GM10248 (cell line): Measurements from ENCODE around the gene NOX5.

Source experiments
- CTCF ChIA-PET: fragments of 300-600 bp; sonication (Branson Sonifier 250); formaldehyde crosslinking; extraction: SDS; loops from one replicate; lab custom pipeline; 2021; ENCODE audit warnings: antibody characterized with exemption; lab: Yijun Ruan, JAX
- POLR2A ChIA-PET: fragments of 350-650 bp; sonication (Branson Sonifier 250); formaldehyde crosslinking; extraction: SDS; loops from one replicate; lab custom pipeline; 2020; ENCODE audit warnings: antibody characterized with exemption; lab: Yijun Ruan, JAX
- DNase-seq: peaks from one replicate; pipeline ENCODE4 v3.0.0; 2012; ENCODE audit errors: extremely low spot score
- TF ChIP-seq, protein P1 (sequence below): IDR thresholded peaks from 2 replicates; pipeline ENCODE4 v1.5.1; 2012; ENCODE audit warnings: mild to moderate bottlenecking, low read depth; ENCODE audit errors: extremely low read depth, missing control alignments, control extremely low read depth

The NOX5 gene

DNA sequence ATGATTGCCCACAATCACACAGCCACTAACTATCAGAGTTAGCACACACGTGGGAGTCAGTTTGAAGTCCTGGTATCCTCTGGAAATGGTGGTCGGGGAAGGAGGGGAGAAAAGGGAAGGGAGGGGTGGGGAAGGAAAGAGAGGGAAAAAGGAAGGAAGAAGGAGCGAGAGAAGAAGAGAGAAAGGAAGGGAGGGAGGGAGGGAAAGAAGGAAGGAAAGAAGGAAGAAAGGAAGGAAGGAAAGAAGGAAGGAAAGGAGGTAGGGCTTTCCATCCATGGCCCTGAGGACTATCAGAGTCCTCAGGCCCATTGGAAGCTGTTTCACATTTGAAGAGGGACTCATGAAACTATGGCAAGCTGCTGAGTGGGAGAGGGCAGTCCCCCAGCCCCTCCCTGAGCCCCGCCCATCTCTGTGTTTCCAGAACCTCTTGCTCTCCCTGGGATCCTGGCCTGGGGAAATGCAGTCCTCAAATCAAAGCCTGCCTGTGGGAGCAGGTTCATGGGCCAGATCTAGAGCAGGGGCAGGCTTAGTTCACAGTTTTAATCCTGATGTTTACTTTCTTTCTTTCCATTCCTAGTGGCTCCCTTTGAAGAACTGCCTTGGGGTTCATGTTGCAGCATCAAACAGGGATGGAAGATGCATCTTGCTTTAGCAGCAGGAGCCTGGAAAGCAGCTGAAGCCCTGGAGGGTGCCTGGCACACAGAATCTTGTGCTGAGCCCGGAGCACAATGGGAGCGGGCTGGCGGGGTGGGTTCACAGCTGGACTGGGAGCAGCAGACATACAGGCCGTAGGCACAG lies 79.8 kb downstream of the NOX5 start:
- no peak for DNase-seq
- TF ChIP-seq, protein P1, sequence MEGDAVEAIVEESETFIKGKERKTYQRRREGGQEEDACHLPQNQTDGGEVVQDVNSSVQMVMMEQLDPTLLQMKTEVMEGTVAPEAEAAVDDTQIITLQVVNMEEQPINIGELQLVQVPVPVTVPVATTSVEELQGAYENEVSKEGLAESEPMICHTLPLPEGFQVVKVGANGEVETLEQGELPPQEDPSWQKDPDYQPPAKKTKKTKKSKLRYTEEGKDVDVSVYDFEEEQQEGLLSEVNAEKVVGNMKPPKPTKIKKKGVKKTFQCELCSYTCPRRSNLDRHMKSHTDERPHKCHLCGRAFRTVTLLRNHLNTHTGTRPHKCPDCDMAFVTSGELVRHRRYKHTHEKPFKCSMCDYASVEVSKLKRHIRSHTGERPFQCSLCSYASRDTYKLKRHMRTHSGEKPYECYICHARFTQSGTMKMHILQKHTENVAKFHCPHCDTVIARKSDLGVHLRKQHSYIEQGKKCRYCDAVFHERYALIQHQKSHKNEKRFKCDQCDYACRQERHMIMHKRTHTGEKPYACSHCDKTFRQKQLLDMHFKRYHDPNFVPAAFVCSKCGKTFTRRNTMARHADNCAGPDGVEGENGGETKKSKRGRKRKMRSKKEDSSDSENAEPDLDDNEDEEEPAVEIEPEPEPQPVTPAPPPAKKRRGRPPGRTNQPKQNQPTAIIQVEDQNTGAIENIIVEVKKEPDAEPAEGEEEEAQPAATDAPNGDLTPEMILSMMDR, result no peak
- ChIA-PET POLR2A (no interaction called here), CTCF (no interaction called here)

DNA sequence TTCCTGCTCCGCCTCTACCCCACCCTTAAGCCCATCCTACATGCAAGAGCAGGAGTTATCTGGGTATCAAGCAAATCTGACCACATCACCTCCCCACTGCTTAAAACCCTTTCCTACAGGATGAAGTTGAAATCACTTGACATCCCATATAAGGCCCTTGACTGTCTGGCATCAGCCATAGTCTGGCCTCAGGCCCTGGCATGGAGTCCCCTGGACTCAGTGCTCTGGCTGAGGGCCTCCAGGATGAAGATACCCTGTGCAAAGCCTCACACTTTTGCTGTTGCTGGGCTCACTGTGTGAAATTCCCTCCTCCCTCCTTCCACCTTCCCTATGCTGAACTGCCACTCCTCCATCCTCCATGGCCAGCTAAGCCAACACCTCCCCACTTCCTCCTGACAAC lies 80.8 kb downstream of the NOX5 start:
- POLR2A ChIA-PET, result no interaction called here
- CTCF ChIA-PET, result interaction anchor here (1.3 kb wide), 1 partner anchor 8 kb away, joined by 4 read pairs; no protein-coding TSS in a partner anchor
- DNase-seq, result no peak
- TF ChIP-seq, protein P1, result no peak

DNA sequence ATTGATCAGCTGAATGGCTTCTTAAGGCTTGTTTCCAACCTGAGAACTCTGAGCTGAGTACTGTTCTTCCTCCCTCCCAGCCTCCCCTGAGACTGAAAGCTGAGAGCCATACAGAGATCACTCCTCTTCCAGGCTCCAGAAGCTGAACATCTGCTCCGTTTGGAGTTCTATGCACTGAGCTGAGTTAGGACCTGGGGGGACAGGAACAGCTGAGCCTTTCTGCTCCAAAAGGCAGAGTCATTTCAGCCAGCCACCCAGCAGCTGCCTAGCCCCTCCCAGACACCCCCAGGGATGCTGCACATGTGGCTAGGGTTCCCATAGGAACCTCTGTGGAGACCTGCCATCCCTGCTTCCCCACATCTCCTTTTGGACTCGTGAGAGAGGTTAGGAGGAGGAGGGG lies 81.7 kb downstream of the NOX5 start:
- TF ChIP-seq, protein P1, result no peak
- CTCF ChIA-PET, result interaction anchor here (1.0 to 1.3 kb wide), 3 partner anchors 9 to 37 kb away, joined by 3 to 6 read pairs (median 4); no protein-coding TSS in a partner anchor
- POLR2A ChIA-PET, result no interaction called here
- no peak for DNase-seq

DNA sequence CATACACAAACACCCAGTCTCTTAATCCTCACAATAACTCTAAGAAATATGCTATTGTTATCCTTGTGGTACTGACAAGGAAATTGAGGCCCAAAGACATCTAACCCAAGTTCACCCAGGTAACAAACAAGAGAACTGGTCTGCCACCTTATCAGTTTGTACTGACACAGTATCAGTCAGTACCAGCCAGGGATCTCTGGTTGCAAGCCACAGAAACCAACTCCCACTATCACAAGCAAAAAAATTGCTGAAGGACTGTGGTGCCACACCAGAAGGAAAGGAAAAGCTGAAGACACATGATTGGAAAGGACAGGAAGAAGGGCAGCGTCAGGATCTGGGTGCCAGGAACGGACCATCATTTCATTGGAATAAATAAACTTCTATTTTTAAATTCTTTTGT lies 82.1 kb downstream of the NOX5 start:
- POLR2A ChIA-PET, result no interaction called here
- no peak for DNase-seq
- CTCF ChIA-PET, result interaction anchor here (1.0 to 1.3 kb wide), 3 partner anchors 9 to 37 kb away, joined by 3 to 6 read pairs (median 4); no protein-coding TSS in a partner anchor
- TF ChIP-seq, protein P1, result no peak

DNA sequence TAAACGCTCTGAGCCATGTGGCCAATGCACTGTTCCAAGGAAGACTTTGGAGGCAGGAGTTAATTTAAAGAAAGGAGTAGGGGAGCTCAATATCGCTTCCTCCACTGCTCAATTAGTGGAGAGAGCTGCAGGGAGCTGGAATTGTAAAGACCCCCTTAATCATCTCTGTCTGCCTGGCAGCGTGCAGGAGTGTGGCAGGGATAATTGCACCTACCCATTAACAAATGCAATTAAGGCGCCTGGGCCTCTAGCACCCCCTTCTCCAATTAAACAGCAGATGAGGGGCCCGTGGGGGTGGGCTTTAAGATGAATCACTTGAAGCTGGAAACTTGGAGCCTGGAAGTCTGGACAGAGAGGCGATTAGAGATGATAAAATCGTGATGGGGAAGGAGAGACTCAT lies 84.3 kb downstream of the NOX5 start:
- TF ChIP-seq, protein P1, result no peak
- no peak for DNase-seq
- POLR2A ChIA-PET, result no interaction called here
- CTCF ChIA-PET, result interaction anchor here (1.5 kb wide), 1 partner anchor 19 kb away, joined by 5 read pairs; no protein-coding TSS in a partner anchor

DNA sequence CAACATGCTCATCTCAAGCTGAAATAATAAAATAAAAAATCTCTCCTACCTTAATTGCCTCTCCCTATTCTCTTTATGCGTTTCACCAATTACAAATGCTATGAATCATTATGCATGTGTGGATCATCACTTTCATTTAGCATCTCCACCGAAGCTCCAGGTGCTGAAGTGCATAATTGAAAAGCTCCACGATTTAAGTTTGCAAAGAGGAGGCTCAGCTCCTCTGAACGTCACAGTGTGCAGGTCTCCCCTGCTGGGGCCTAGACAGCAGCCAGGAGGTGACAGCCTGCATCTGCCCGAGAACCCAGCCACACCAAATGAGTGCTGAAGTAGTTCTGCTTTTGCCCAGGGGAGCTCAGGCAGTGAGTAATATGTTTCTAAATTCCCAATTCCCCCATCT lies 85.4 kb downstream of the NOX5 start:
- ChIA-PET CTCF (interaction anchor here (0.9 kb wide), 1 partner anchor 11 kb away, joined by 3 read pairs; no protein-coding TSS in a partner anchor), POLR2A (no interaction called here)
- TF ChIP-seq, protein P1, result no peak
- no peak for DNase-seq
